Activated T-helper 17 cell treated with anti-CD3 and anti-CD28 coated beads, Interleukin-2, amount 50 U/mL, for 72 hours (primary cell): Measurements from ENCODE around the gene CTNNA3. TPM values are rescaled to one million over a fixed set of nuclear protein-coding genes. Genes with fewer than 3 reads are reported as not detected.

ENCODE experiments used
- ATAC-seq: fragments of 150-1000 bp; cut with Tn5 transposase; replicated peaks from 2 replicates; pipeline ENCODE4 v1.10.0; 2021; ENCODE audit warnings: mild to moderate bottlenecking, moderate library complexity
- H3K27ac Mint-ChIP-seq: one replicate; pipeline ENCODE4 v1.8.0; 2022; ENCODE audit warnings: mixed read lengths
- H3K27me3 Mint-ChIP-seq: one replicate; pipeline ENCODE4 v1.8.0; 2022; ENCODE audit warnings: mixed read lengths
- H3K36me3 Mint-ChIP-seq: one replicate; pipeline ENCODE4 v1.8.0; 2022; ENCODE audit warnings: low read depth, mild to moderate bottlenecking, mixed read lengths
- H3K4me1 Mint-ChIP-seq: one replicate; pipeline ENCODE4 v1.8.0; 2022; ENCODE audit warnings: mixed read lengths
- H3K4me3 Mint-ChIP-seq: one replicate; pipeline ENCODE4 v1.8.0; 2022; ENCODE audit warnings: mild to moderate bottlenecking, mixed read lengths
- H3K9me3 Mint-ChIP-seq: one replicate; pipeline ENCODE4 v1.8.0; 2022; ENCODE audit warnings: mixed read lengths
- total RNA-seq, 2 donors: library from RNA; stranded (reverse); gene quantifications; one replicate each; pipeline ENCODE4 v1.2.3, GENCODE V29; 2022

The CTNNA3 gene
- total RNA-seq, 2 donors from 2014 or later, result 5.7 TPM; not detected in 1

DNA sequence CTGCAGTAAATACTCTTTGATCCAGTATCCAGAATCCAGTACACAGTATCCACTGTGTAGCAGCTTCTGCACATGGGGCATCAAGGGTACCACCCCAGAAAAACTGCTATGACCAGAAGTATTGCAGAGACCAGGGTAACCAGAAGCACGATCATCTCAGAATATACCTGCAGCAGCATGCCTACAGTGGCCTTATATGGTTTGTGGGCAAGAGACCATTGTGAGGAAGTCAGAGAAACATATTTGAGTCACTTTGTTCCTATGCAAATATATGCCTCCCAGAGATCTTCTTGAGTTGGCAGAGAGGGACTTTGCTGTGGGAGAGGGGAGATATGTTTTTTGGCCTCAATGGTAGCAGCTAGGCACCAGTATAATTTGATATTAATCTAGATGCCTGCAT, 976.5 kb downstream of the CTNNA3 start:
- H3K36me3 Mint-ChIP-seq, result no peaks in the 10 kb centered on the region
- H3K27me3 Mint-ChIP-seq, result no peaks in the 10 kb centered on the region
- no peaks in the 10 kb centered on the region for H3K9me3 Mint-ChIP-seq
- H3K4me1 Mint-ChIP-seq, result no peaks in the 10 kb centered on the region
- H3K27ac Mint-ChIP-seq, result no peak overlapping the region
- no peak overlapping the region for H3K4me3 Mint-ChIP-seq
- ATAC-seq, result no peak

DNA sequence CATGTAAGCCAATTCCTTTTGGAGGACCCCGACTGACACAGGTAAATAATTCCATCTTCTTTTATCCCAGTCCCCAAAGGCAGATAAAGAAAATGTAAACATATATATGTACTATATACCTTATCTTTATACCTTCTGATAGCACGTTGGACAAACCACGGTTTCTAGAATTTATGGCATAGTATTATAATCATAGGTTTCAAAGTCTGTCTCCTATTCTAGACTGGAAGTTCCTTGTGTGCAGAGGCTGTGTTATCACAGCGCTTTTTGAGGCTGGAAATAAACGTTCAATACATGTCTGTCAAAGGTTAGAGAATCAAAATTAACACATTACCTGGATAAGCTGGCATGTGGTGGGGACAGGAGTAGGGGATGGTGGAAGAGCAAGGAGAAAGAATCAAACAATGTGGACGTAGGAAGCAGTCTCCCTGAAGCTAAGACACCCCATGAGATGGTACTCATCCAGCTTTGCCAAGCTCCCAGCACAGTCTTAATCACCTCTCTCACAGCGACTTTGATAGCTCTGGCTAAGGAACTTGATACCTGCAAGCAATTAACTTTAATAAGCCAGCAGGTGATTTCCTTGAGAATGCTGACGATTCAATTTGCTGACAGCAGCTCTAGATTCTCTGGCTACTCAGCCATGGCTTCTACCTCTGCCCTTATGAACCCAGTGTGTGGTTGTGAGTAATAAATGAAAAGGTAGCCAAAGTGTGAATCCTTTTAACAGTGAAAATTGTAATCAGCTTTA, 978.6 kb downstream of the CTNNA3 start:
- no peak for ATAC-seq
- Mint-ChIP-seq H3K27ac (no peak overlapping the region), H3K4me3 (no peak overlapping the region), H3K9me3 (no peaks in the 10 kb centered on the region), H3K27me3 (no peaks in the 10 kb centered on the region), H3K36me3 (no peaks in the 10 kb centered on the region), H3K4me1 (no peaks in the 10 kb centered on the region)

DNA sequence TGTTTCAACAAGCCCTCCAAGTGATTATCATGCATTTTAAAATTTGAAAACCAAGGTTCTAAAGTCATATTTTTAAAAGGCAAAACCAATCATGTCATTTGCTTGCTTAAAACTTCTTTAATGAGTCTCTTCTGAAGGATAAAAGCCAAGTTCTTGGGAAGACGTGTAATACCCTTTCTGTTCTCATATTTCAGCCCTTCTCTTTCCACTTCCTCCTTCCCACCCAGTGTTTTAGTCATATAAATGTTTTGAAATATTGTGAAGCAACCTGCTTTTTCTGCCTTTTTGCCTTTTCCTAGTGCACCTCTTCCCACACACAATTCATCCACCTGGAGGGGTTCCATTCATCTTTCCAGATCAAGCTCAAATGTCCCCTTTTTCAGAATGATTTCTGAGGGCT, 981.3 kb downstream of the CTNNA3 start:
- Mint-ChIP-seq H3K4me3 (no peak overlapping the region), H3K36me3 (no peaks in the 10 kb centered on the region), H3K9me3 (no peaks in the 10 kb centered on the region), H3K27ac (no peak overlapping the region), H3K4me1 (no peaks in the 10 kb centered on the region), H3K27me3 (no peaks in the 10 kb centered on the region)
- ATAC-seq, result no peak

DNA sequence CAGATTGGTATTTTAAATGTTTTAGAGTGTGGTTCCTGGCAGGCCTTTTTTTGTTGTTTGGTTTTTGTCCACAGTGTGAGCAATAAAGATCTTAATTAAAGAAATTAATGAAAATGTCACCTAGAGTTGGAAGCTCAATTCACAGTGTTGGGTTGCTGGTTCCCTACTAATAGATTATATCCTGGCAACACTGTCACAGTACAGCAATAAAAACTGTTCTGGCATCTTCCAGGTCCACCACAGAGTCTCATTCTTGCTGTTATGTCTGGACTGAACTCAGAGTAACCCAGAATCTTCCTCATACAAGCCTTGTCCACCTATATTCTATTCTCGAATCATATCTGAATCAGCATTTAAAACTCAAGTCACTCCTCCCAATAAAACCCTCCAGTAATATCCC, 982.6 kb downstream of the CTNNA3 start:
- Mint-ChIP-seq H3K4me1 (no peaks in the 10 kb centered on the region), H3K36me3 (no peaks in the 10 kb centered on the region), H3K27me3 (no peaks in the 10 kb centered on the region), H3K27ac (no peak overlapping the region), H3K9me3 (no peaks in the 10 kb centered on the region), H3K4me3 (no peak overlapping the region)
- ATAC-seq, result no peak

DNA sequence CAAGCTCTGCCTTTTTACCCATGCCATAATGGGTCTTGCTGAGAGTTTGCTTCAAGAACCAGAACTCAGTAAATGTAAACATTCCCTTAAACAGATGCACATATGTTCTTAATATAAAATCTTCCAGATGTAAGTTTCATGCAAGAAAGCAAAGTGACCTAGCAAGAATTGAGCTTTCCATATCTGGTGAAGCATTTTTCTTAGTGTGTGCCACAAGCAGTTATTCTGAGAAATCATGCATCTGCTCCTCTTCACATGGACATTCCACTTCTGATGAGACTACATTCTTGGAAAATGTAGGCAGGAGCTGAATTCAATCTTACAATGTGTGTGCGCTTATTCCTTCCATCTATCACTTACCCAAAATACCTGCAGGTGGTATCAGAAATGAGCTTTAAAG, 997.9 kb downstream of the CTNNA3 start:
- Mint-ChIP-seq H3K27me3 (no peaks in the 10 kb centered on the region), H3K4me3 (no peak overlapping the region), H3K27ac (no peak overlapping the region), H3K4me1 (no peaks in the 10 kb centered on the region), H3K9me3 (no peaks in the 10 kb centered on the region), H3K36me3 (no peaks in the 10 kb centered on the region)
- no peak for ATAC-seq

DNA sequence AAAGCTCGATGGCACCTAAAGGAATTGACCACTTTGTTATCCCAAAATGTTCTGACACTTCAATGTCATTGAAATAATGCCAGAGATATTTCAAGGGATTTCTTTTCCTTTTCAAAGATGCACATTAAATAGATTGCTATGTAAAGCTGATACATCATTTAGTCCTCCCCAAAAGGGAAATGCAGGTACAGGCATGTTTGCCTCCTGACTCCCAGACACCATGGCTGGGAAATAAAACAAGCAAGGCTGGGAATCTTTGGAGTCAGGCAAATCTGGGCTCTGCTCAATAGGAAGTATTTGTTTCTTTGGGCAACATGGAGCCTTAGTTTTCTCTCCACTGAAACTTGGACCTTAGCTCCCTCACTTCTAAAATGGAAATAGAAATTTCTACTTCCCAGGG, 1000.9 kb downstream of the CTNNA3 start:
- no peak overlapping the region for H3K27ac Mint-ChIP-seq
- H3K9me3 Mint-ChIP-seq, result peaks cover 4% of the 10 kb centered on the region
- no peaks in the 10 kb centered on the region for H3K27me3 Mint-ChIP-seq
- ATAC-seq, result no peak
- H3K4me3 Mint-ChIP-seq, result no peak overlapping the region
- no peaks in the 10 kb centered on the region for H3K36me3 Mint-ChIP-seq
- no peaks in the 10 kb centered on the region for H3K4me1 Mint-ChIP-seq

DNA sequence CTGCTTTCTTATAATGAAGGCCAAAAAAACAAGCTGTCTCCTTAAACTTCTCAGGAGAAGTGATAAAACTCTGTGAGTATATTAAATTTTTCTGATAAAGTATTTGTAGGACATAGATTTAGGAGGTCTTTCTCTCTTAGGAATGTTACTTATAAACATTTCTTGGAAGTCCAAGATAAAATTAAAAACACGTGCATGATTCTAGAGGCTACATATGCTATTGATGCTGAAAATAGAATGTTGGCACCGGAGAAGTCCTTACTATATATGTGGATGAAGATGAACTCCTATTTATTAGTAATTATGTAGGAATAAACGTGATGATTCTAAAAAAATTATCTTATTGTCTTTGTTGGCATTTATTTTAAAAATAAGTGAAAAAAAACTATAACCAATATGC, 1011.4 kb downstream of the CTNNA3 start:
- Mint-ChIP-seq H3K27ac (no peak overlapping the region), H3K36me3 (no peaks in the 10 kb centered on the region), H3K27me3 (peaks cover 3% of the 10 kb centered on the region), H3K9me3 (peaks cover 4% of the 10 kb centered on the region), H3K4me1 (no peaks in the 10 kb centered on the region), H3K4me3 (no peak overlapping the region)
- no peak for ATAC-seq

DNA sequence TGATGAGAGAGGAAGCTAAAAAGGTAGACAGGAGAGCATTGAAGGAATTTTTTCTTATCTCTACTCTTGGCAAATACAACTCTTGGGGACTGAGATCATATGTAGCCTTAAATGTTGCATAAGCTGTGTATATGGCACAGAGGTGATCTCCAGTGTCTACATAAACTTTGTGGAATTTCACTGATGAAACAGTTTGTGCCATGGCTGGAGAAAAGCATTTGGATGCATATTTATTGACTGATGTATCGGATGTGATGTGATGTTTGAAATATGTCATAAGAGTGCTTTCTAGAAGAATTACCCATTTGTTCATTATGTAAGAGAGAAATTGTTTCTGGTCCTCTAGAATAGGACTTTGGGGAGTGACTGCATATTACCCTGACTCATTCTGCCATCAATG, 1015.1 kb downstream of the CTNNA3 start:
- Mint-ChIP-seq H3K27ac (no peak overlapping the region), H3K4me1 (no peaks in the 10 kb centered on the region), H3K9me3 (peaks cover 4% of the 10 kb centered on the region), H3K27me3 (no peaks in the 10 kb centered on the region), H3K36me3 (no peaks in the 10 kb centered on the region), H3K4me3 (no peak overlapping the region)
- no peak for ATAC-seq

DNA sequence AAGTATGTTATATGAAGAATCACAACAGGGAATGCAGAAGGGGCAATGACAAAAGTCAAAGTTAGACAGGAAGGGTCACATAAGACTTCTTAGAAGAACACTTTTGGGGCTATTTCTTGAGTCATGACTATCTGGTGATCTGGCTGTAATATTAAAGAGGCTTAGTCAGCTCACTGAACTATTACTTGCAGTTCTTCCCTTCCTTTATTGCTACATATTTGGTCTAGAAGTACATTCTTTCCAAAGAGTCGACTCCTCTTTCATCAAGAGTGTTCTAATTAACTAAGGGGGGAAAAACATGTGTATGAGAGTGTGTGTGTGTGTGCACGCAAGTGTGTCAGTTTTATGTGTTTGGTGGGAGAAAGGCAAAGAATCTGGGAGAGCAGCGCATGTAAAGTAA, 1017.5 kb downstream of the CTNNA3 start:
- Mint-ChIP-seq H3K36me3 (no peaks in the 10 kb centered on the region), H3K27ac (no peak overlapping the region), H3K4me3 (no peak overlapping the region), H3K27me3 (no peaks in the 10 kb centered on the region), H3K9me3 (peaks cover 4% of the 10 kb centered on the region), H3K4me1 (no peaks in the 10 kb centered on the region)
- ATAC-seq, result no peak

DNA sequence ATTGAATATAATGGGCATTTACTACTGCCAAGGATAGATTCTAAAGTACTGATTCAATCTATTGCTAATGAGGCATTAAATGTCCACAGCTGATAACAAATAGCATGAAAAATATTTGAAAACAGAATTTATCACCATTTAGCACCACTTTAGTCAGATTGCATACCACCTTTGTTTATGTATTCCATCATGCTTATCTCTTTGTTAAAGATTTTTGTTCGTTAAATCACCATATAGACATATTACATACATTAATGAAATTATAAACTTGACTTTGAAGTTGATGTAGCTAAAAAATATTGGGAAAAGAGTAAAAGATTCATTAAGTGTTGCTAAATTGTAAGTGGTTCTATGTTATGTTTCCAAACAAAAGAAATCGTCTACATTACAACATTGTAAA, 1022.9 kb downstream of the CTNNA3 start:
- Mint-ChIP-seq H3K4me3 (no peak overlapping the region), H3K9me3 (no peaks in the 10 kb centered on the region), H3K27me3 (no peaks in the 10 kb centered on the region), H3K36me3 (no peaks in the 10 kb centered on the region), H3K4me1 (no peaks in the 10 kb centered on the region), H3K27ac (no peak overlapping the region)
- no peak for ATAC-seq

DNA sequence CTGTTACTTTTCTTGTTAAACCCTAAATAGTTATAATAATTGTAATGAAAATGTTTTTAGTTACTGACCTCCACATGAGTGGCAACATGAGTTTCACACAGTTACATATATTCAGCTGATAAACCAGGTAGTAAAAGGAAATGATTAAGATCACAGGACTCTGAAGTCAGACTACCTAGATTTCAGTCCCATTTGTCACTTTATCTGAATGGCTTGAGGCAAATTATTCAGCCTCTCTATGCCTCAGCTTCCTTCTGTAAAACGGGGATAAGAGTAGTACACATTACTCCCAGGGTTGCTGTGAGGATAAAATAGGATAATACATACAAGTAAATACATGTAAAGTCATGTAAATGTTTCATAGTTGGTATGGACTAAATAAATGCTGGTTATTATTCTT, 1024.4 kb downstream of the CTNNA3 start:
- H3K4me3 Mint-ChIP-seq, result no peak overlapping the region
- H3K27ac Mint-ChIP-seq, result no peak overlapping the region
- no peak for ATAC-seq
- H3K9me3 Mint-ChIP-seq, result no peaks in the 10 kb centered on the region
- no peaks in the 10 kb centered on the region for H3K4me1 Mint-ChIP-seq
- H3K36me3 Mint-ChIP-seq, result no peaks in the 10 kb centered on the region
- H3K27me3 Mint-ChIP-seq, result no peaks in the 10 kb centered on the region

DNA sequence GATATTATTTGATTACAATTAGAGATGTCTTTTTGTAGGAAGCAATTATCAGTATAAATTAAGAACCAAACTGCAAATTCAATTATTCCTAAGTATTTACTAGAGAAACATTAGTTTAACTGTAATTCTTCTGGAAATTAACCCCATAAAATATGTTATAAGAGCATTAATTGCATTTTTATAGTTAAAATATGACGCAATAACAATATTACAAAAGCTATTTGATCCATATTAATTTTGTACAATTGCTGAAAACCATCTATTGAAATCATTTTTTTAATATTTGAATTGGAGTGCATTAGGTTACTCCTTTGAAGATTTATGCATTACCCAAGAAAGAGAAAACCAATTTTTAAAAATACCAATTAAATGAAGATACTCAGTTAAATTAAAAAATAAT, 1024.9 kb downstream of the CTNNA3 start:
- Mint-ChIP-seq H3K9me3 (no peaks in the 10 kb centered on the region), H3K27me3 (no peaks in the 10 kb centered on the region), H3K27ac (no peak overlapping the region), H3K4me1 (no peaks in the 10 kb centered on the region), H3K36me3 (no peaks in the 10 kb centered on the region), H3K4me3 (no peak overlapping the region)
- no peak for ATAC-seq

DNA sequence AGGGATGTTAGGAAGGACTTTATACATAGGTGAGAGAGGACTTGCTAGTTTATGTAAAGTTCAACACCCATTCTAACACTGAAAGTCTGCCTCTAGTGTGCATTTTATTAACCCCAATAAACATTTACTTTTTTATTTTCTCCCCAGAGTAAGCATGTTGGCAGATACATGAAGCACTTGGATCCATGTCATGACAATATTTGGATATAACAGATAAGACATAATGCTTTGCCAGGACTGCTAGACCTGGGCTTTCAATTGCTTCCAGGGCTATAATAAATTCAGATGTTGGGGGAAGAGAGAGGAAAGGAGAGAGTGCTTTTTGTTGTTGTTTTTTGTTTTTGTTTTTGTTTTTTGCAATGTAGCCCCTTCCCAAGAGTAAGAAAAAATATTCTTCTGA, 1039.5 kb downstream of the CTNNA3 start:
- no peaks in the 10 kb centered on the region for H3K4me1 Mint-ChIP-seq
- H3K27ac Mint-ChIP-seq, result no peak overlapping the region
- no peaks in the 10 kb centered on the region for H3K36me3 Mint-ChIP-seq
- no peaks in the 10 kb centered on the region for H3K27me3 Mint-ChIP-seq
- H3K9me3 Mint-ChIP-seq, result no peaks in the 10 kb centered on the region
- H3K4me3 Mint-ChIP-seq, result no peak overlapping the region
- no peak for ATAC-seq

DNA sequence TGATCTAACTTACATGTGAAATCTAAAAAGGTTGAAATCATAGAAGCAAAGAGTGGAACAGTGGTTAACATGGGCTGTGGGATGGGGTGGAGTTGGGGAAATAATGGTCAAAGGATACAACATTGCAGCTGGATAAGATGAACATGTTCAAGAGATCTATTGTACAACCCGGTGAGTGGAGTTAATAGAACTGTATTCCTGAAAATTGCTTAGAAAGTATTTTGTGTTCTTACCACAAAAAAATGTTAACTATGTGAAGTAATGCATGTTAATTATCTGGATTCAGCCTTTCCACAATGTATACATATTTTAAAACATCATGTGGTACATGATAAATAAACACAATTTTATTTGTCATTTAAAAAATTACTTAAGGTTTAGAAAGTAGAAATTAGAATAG, 1041.1 kb downstream of the CTNNA3 start:
- no peaks in the 10 kb centered on the region for H3K27me3 Mint-ChIP-seq
- H3K36me3 Mint-ChIP-seq, result no peaks in the 10 kb centered on the region
- peaks cover 2% of the 10 kb centered on the region for H3K9me3 Mint-ChIP-seq
- H3K4me1 Mint-ChIP-seq, result no peaks in the 10 kb centered on the region
- H3K27ac Mint-ChIP-seq, result no peak overlapping the region
- H3K4me3 Mint-ChIP-seq, result no peak overlapping the region
- no peak for ATAC-seq

DNA sequence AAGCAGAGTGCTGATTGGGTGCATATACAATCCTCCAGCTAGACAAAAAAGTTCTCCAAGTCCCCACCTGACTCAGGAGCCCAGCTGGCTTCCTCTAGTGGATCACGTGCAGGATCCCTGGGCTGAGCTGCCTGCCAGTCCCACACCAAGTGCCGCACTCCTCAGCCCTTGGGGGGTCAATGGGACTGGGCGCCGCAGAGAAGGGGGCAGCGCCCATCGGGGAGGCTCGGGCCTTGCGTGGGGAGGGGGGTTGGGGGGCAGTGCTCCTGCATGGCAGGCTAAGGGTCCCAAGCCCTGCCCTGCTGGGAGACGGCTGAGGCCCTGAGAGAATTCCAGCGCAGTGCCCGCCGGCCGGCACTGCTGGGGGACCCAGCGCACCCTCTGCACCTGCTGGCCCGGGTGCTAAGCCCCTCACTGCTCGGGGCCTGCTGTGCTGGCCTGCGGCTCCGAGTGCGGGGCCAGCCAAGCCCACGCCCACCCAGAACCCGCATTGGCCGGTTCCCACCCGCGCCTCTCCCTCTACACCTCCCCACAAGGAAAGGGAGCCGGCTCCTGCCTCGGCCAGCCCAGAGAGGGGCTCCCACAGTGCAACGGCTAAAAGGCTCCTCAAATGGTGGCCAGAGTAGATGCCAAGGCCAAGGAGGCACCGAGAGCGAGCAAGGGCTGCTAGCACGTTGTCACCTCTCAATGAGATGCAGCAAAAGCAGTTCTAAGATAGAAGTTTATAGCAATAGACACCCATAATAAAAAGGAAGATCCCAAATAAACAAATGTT, 1044.5 kb downstream of the CTNNA3 start:
- no peak overlapping the region for H3K4me3 Mint-ChIP-seq
- no peaks in the 10 kb centered on the region for H3K36me3 Mint-ChIP-seq
- no peak for ATAC-seq
- no peaks in the 10 kb centered on the region for H3K27me3 Mint-ChIP-seq
- H3K9me3 Mint-ChIP-seq, result peaks cover 16% of the 10 kb centered on the region
- no peaks in the 10 kb centered on the region for H3K4me1 Mint-ChIP-seq
- H3K27ac Mint-ChIP-seq, result no peak overlapping the region
